CD14-positive monocyte (primary cell): ENCODE data around the gene DLGAP4. TPM values are rescaled to one million over a fixed set of nuclear protein-coding genes. Genes with fewer than 3 reads are reported as not detected.

ENCODE experiments used
- DNase-seq, 3 donors: peaks; one replicate each; pipeline ENCODE4 v3.0.0-alpha.2; 2011 to 2022
- H2AFZ ChIP-seq: 2 replicates; pipeline ENCODE4 v1.6.0; 2012; ENCODE audit warnings: mild to moderate bottlenecking, low read depth, low read length, inconsistent platforms; ENCODE audit not compliant: insufficient read depth, poor library complexity, severe bottlenecking
- H3K27ac ChIP-seq, 2 donors: 1 replicate in 1 of 2; 2 replicates in 1 of 2; pipeline ENCODE4 v1.5.1; 2012 to 2013; ENCODE audit warnings: low read length in 2 of 2, control low read depth in 1 of 2, inconsistent platforms in 1 of 2, low read depth in 1 of 2, mild to moderate bottlenecking in 1 of 2
- H3K27me3 ChIP-seq, 2 donors: one replicate each; pipeline versions ENCODE4 v1.6.0 to v1.6.1; 2011 to 2013; ENCODE audit warnings: low read length in 2 of 2; ENCODE audit not compliant: control insufficient read depth in 2 of 2, insufficient read depth in 2 of 2
- H3K36me3 ChIP-seq, 2 donors: replicated peaks in 1 of 2; 1 replicate in 1 of 2; 2 replicates in 1 of 2; pipeline versions ENCODE4 v1.5.1 to v1.6.1; 2012 to 2013; ENCODE audit warnings: low read length in 2 of 2, control low read depth in 1 of 2, inconsistent platforms in 1 of 2, mild to moderate bottlenecking in 1 of 2; ENCODE audit not compliant: insufficient read depth in 2 of 2, control insufficient read depth in 1 of 2
- H3K4me1 ChIP-seq, 2 donors: 1 replicate in 1 of 2; 2 replicates in 1 of 2; pipeline versions ENCODE4 v1.5.1 to v1.6.1; 2012 to 2013; ENCODE audit warnings: low read length in 2 of 2, control low read depth in 1 of 2, inconsistent platforms in 1 of 2, mild to moderate bottlenecking in 1 of 2, moderate library complexity in 1 of 2; ENCODE audit not compliant: insufficient read depth in 2 of 2, control insufficient read depth in 1 of 2
- H3K4me2 ChIP-seq: replicated peaks from 2 replicates; pipeline ENCODE3; 2012; ENCODE audit warnings: low read length, moderate library complexity, mild to moderate bottlenecking; ENCODE audit not compliant: poor library complexity, severe bottlenecking; ENCODE audit errors: extremely low read depth
- H3K4me3 ChIP-seq, 3 experiments: fragments of 200-600 bp in 1 of 3; sonication (generic) in 1 of 3; replicated peaks in 1 of 3; 1 replicate in 2 of 3; 2 replicates in 1 of 3; pipeline ENCODE4 v1.5.1; 2011 to 2013; ENCODE audit warnings: low read length in 3 of 3, mild to moderate bottlenecking in 3 of 3, control low read depth in 2 of 3, low read depth in 2 of 3, inconsistent platforms in 1 of 3, moderate library complexity in 1 of 3
- H3K79me2 ChIP-seq: 2 replicates; pipeline ENCODE4 v1.6.0; 2012; ENCODE audit warnings: mild to moderate bottlenecking, control low read depth, inconsistent platforms, low read length, moderate library complexity; ENCODE audit not compliant: insufficient read depth
- H3K9ac ChIP-seq: 2 replicates; pipeline ENCODE4 v1.6.0; 2017; ENCODE audit warnings: low read length, mild to moderate bottlenecking; ENCODE audit not compliant: insufficient read depth, poor library complexity, severe bottlenecking
- H3K9me3 ChIP-seq, 2 donors: replicated peaks in 1 of 2; 1 replicate in 1 of 2; 2 replicates in 1 of 2; pipeline versions ENCODE4 v1.5.1 to v1.6.1; 2012 to 2013; ENCODE audit warnings: low read length in 2 of 2, control low read depth in 1 of 2; ENCODE audit not compliant: control insufficient read depth in 1 of 2, insufficient read depth in 1 of 2
- H4K20me1 ChIP-seq: 2 replicates; pipeline ENCODE4 v1.6.0; 2012; ENCODE audit warnings: mild to moderate bottlenecking, low read length, control low read depth, moderate library complexity; ENCODE audit not compliant: insufficient read depth
- H3K27ac Mint-ChIP-seq, 7 donors: one replicate each; pipeline ENCODE4 v1.8.0; 2020; ENCODE audit warnings: mild to moderate bottlenecking in 7 of 7, mixed read lengths in 7 of 7, moderate library complexity in 6 of 7, inconsistent platforms in 2 of 7
- H3K27me3 Mint-ChIP-seq, 3 donors: one replicate each; pipeline ENCODE4 v1.8.0; 2021 to 2022; ENCODE audit warnings: low read depth in 3 of 3, mild to moderate bottlenecking in 3 of 3, mixed read lengths in 3 of 3, moderate library complexity in 3 of 3, inconsistent platforms in 1 of 3
- H3K36me3 Mint-ChIP-seq, 2 donors: one replicate each; pipeline ENCODE4 v1.8.0; 2020; ENCODE audit warnings: mixed read lengths in 2 of 2, inconsistent platforms in 1 of 2, mild to moderate bottlenecking in 1 of 2
- H3K4me1 Mint-ChIP-seq: one replicate; pipeline ENCODE4 v1.8.0; 2020; ENCODE audit warnings: mild to moderate bottlenecking, mixed read lengths
- H3K4me3 Mint-ChIP-seq, 2 donors: one replicate each; pipeline ENCODE4 v1.8.0; 2020; ENCODE audit warnings: mild to moderate bottlenecking in 2 of 2, mixed read lengths in 2 of 2, moderate library complexity in 1 of 2
- H3K9me3 Mint-ChIP-seq, 7 donors: one replicate each; pipeline ENCODE4 v1.8.0; 2020 to 2022; ENCODE audit warnings: mixed read lengths in 7 of 7, mild to moderate bottlenecking in 6 of 7, moderate library complexity in 6 of 7, inconsistent platforms in 2 of 7
- WGBS: methylation state at CpG from one replicate; pipeline ENCODE4 v1.1.5; 2013; ENCODE audit warnings: missing lambda C conversion rate; ENCODE audit not compliant: insufficient coverage; 5-methylcytosine and 5-hydroxymethylcytosine counted together
- intact Hi-C, 2 donors: fragments of 100-400 bp; cut with micrococcal nuclease; formaldehyde crosslinking; loops; one replicate each; pipeline versions ENCODE4 v1.15.0 to v1.15.1; 2023
- polyA plus RNA-seq, 3 donors: library from polyadenylated mRNA; depleted of rRNA in 1 of 3; unstranded in 2 of 3; stranded (reverse) in 1 of 3; fragments of 300-500 nt in 2 of 3; fragments of >200 nt in 1 of 3; fragmentation: Illumina TruSeq in 2 of 3; gene quantifications; 1 replicate in 2 of 3; 2 replicates in 1 of 3; pipeline ENCODE4 v1.2.3, GENCODE V29; 2012 to 2021
- TF ChIP-seq, protein P1 (sequence below): fragments of 200-600 bp; IDR thresholded peaks from one replicate; pipeline ENCODE4 v1.8.0; 2022; ENCODE audit warnings: antibody characterized with exemption, mild to moderate bottlenecking

Gene DLGAP4
- polyA plus RNA-seq, 3 donors = 9.9 to 52.7 (median 17.6) TPM

DNA sequence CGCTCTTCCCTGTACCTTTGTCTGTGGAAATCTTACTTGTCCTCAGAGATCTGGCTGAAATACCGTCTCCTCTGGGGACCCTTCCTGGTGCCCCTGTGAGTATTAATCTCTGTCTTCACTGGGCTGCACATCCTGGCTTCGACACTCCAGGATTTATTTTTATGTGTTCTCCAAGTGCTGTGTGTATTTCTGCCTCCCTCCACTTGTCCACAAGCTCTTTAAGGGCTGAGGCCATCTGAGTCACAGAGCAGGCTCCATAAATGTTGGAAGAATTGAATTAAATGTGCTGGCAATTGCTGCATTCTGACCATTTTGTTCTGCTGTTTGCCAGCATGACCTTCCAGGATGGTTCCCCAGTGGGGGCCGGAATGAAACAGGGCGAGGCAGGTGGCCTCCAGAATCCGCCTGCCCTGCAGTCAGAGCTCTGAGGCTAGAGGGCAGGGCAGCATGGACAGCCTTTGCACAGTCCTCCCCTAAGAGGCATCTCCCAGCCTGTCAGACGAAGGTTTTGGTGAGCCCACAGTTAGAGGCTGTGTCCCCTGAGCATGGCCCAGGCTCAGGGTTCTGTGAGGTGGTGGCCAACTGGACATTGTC lies 105.8 kb downstream of the DLGAP4 start:
- Histone ChIP-seq H3K27me3 (no peaks in the 10 kb centered on the region), H3K27ac (no peak overlapping the region), H3K79me2 (no peaks in the 10 kb centered on the region), H2AFZ (no peak overlapping the region), H3K4me2 (no peak overlapping the region), H3K9me3 (no peaks in the 10 kb centered on the region), H3K4me1 (no peaks in the 10 kb centered on the region), H3K9ac (no peak overlapping the region), H3K36me3 (no peaks in the 10 kb centered on the region), H4K20me1 (no peaks in the 10 kb centered on the region), H3K4me3 (no peak overlapping the region)
- H3K27me3 Mint-ChIP-seq = peaks cover 0 to 11% (median 11%) of the 10 kb centered on the region in 3 donors
- H3K4me1 Mint-ChIP-seq = no peaks in the 10 kb centered on the region
- WGBS = 79% methylated on average over 6 of the region's 7 CpGs
- H3K36me3 Mint-ChIP-seq = no peaks in the 10 kb centered on the region
- TF ChIP-seq, protein P1, sequence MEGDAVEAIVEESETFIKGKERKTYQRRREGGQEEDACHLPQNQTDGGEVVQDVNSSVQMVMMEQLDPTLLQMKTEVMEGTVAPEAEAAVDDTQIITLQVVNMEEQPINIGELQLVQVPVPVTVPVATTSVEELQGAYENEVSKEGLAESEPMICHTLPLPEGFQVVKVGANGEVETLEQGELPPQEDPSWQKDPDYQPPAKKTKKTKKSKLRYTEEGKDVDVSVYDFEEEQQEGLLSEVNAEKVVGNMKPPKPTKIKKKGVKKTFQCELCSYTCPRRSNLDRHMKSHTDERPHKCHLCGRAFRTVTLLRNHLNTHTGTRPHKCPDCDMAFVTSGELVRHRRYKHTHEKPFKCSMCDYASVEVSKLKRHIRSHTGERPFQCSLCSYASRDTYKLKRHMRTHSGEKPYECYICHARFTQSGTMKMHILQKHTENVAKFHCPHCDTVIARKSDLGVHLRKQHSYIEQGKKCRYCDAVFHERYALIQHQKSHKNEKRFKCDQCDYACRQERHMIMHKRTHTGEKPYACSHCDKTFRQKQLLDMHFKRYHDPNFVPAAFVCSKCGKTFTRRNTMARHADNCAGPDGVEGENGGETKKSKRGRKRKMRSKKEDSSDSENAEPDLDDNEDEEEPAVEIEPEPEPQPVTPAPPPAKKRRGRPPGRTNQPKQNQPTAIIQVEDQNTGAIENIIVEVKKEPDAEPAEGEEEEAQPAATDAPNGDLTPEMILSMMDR = no peak
- intact Hi-C loops = no loop called here
- no peak overlapping the region for H3K4me3 Mint-ChIP-seq
- DNase-seq = no peak
- peaks cover 0 to 2% (median 0%) of the 10 kb centered on the region in 7 donors for H3K9me3 Mint-ChIP-seq
- no peak overlapping the region for H3K27ac Mint-ChIP-seq

DNA sequence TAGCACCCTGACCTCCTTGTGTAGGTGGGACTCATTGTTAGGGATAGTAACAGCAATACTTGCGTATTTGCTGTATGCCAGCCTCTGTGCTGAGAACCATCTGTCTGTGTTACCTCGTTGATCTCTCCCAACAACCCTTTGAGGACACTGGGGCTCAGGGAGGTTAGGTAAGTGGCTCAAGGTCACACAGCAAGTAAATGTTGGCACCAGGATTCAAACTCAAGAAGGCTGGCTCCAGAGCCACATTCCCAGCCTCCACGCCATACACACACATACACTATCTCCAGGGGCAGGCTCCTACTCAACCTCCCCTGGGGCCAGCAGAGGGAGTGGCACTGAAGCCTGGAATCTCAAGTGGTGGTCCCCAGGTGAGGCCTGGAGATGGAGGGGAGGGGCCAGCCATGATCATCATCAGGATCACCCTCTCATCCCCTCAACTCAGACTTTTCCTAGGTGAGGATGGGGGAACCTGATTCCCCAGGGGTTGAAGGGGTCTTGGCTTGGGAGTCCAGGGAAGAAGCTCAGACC lies 109.4 kb downstream of the DLGAP4 start:
- Mint-ChIP-seq H3K4me1 (no peaks in the 10 kb centered on the region), H3K36me3 (no peaks in the 10 kb centered on the region), H3K4me3 (no peak overlapping the region), H3K27me3 (peaks cover 0 to 19% (median 8%) of the 10 kb centered on the region in 3 donors), H3K9me3 (peaks cover 1 to 11% (median 4%) of the 10 kb centered on the region in 7 donors), H3K27ac (no peak overlapping the region)
- Histone ChIP-seq H4K20me1 (no peaks in the 10 kb centered on the region), H3K4me1 (no peaks in the 10 kb centered on the region), H3K4me2 (no peak overlapping the region), H3K9ac (no peak overlapping the region), H3K27ac (no peak overlapping the region), H3K4me3 (no peak overlapping the region), H3K79me2 (no peaks in the 10 kb centered on the region), H3K36me3 (no peaks in the 10 kb centered on the region), H2AFZ (no peak overlapping the region), H3K27me3 (no peaks in the 10 kb centered on the region), H3K9me3 (peaks cover 5 to 8% of the 10 kb centered on the region in 2 donors)
- DNase-seq = no peak
- 100% methylated on average over 1 of the region's 3 CpGs for WGBS
- TF ChIP-seq, protein P1 = no peak
- intact Hi-C loops = no loop called here
